Transverse colon (tissue), 4 donors: Measurements from ENCODE around the gene FMNL2. TPM values are rescaled to one million over a fixed set of nuclear protein-coding genes. Genes with fewer than 3 reads are reported as not detected.

Experiments
- DNase-seq: peaks from one replicate; pipeline ENCODE4 v3.0.0-alpha.2; 2019
- H3K27ac ChIP-seq, 4 donors: fragments of 200-600 bp; sonication (generic); 2 replicates each; pipeline ENCODE4 v1.5.1; 2016 to 2018; ENCODE audit warnings: inconsistent platforms in 4 of 4
- H3K27me3 ChIP-seq: fragments of 200-600 bp; sonication (generic); 2 replicates; pipeline ENCODE4 v1.5.1; 2017; ENCODE audit warnings: inconsistent platforms
- H3K36me3 ChIP-seq, 4 donors: fragments of 200-600 bp; sonication (generic); 2 replicates each; pipeline ENCODE4 v1.5.1; 2017 to 2019; ENCODE audit warnings: inconsistent platforms in 4 of 4
- H3K4me1 ChIP-seq, 4 donors: fragments of 200-600 bp; sonication (generic); 2 replicates each; pipeline ENCODE4 v1.5.1; 2017 to 2020; ENCODE audit warnings: inconsistent platforms in 4 of 4
- H3K4me3 ChIP-seq, 4 donors: fragments of 200-600 bp; sonication (generic); 1 replicate in 1 of 4; 2 replicates in 3 of 4; pipeline versions ENCODE4 v1.5.1 to v1.6.1; 2017 to 2019; ENCODE audit warnings: inconsistent platforms in 4 of 4
- H3K9me3 ChIP-seq, 2 donors: fragments of 200-600 bp; sonication (generic); 2 replicates each; pipeline ENCODE4 v1.5.1; 2017 to 2019; ENCODE audit warnings: inconsistent platforms in 2 of 2
- CTCF ChIP-seq, 5 experiments: fragments of 200-600 bp in 3 of 5; fragments of 450-650 bp in 2 of 5; sonication (generic) in 3 of 5; IDR thresholded peaks; 1 replicate in 2 of 5; 2 replicates in 3 of 5; pipeline ENCODE4 v1.5.1; 2016 to 2017; ENCODE audit warnings: antibody characterized with exemption in 5 of 5, inconsistent platforms in 3 of 5, mild to moderate bottlenecking in 2 of 5, moderate library complexity in 1 of 5
- EP300 ChIP-seq: sonication (generic); formaldehyde crosslinking; IDR thresholded peaks from one replicate; pipeline ENCODE4 v1.6.1; 2017; ENCODE audit warnings: antibody characterized with exemption, low read depth
- POLR2A ChIP-seq: fragments of 450-650 bp; IDR thresholded peaks from one replicate; pipeline ENCODE4 v1.6.1; 2016; ENCODE audit warnings: antibody characterized with exemption, mild to moderate bottlenecking, moderate library complexity
- POLR2AphosphoS5 ChIP-seq, 3 donors: sonication (generic); formaldehyde crosslinking; IDR thresholded peaks; one replicate each; pipeline ENCODE4 v1.6.1; 2016; ENCODE audit warnings: antibody characterized with exemption in 3 of 3
- WGBS, 2 donors: methylation state at CpG; one replicate each; pipeline ENCODE4 v1.1.5; 2018; ENCODE audit warnings: low coverage in 1 of 2; 5-methylcytosine and 5-hydroxymethylcytosine counted together
- in situ Hi-C, 4 donors: fragments of 200-750 bp; cut with MboI; loops; one replicate each; pipeline versions ENCODE4 v1.15.0 to v1.15.1; 2017; ENCODE audit warnings: low sequenced_read_pairs in 3 of 4, low pct_ligation_motif_present in 1 of 4, low pct_unique_long_range_greater_than_20kb in 1 of 4
- intact Hi-C: fragments of 100-400 bp; cut with DNase I; formaldehyde crosslinking; loops from one replicate; pipeline ENCODE4 v1.15.1; 2023; ENCODE audit warnings: low total_unique reads
- total RNA-seq, 4 donors: library from RNA; depleted of rRNA; stranded (reverse); fragments of >200 nt; gene quantifications; one replicate each; pipeline ENCODE4 v1.1.0, GENCODE V29; 2016

The FMNL2 gene
- total RNA-seq, 4 donors from 2014 or later: 9.2 to 31.4 (median 23.9) TPM

GRCh38 chr2:152546230-152546837 is 211.4 kb downstream of the FMNL2 start:
- intact Hi-C loops (no loop called here), in situ Hi-C loops (no loop called here)
- no peaks in the 10 kb centered on the region for H3K9me3 ChIP-seq
- 61 to 63% methylated on average over 5 to 8 of the region's 8 CpGs for WGBS, 2 donors
- DNase-seq: peak; percentile 33
- TF ChIP-seq EP300 (no peak), POLR2AphosphoS5 (IDR thresholded peaks at IDR 0.05) (no peak), CTCF (IDR thresholded peaks at IDR 0.05) (no peak), POLR2A (no peak)
- H3K4me1 ChIP-seq: peaks cover 3 to 27% (median 18%) of the 10 kb centered on the region in 4 donors
- no peak overlapping the region for H3K4me3 ChIP-seq
- H3K27me3 ChIP-seq: no peaks in the 10 kb centered on the region
- H3K27ac ChIP-seq: no peak overlapping the region
- H3K36me3 ChIP-seq: no peaks in the 10 kb centered on the region

- no peak for DNase-seq
- Histone ChIP-seq H3K4me3 (no peak overlapping the region), H3K9me3 (no peaks in the 10 kb centered on the region), H3K4me1 (peaks cover 0 to 11% (median 4%) of the 10 kb centered on the region in 4 donors), H3K27ac (no peak overlapping the region), H3K36me3 (no peaks in the 10 kb centered on the region), H3K27me3 (no peaks in the 10 kb centered on the region)
- TF ChIP-seq POLR2AphosphoS5 (IDR thresholded peaks at IDR 0.05) (no peak), POLR2A (no peak), EP300 (no peak), CTCF (IDR thresholded peaks at IDR 0.05) (no peak)
- in situ Hi-C loops: no loop called here
- intact Hi-C loops: no loop called here
- WGBS, 2 donors: 85 to 95% methylated on average over 6 to 8 of the region's 8 CpGs
Observed at GRCh38 chr2:152548111-152548875, 213.3 kb downstream of the FMNL2 start.

- no peak overlapping the region for H3K4me3 ChIP-seq
- WGBS, 2 donors: 91 to 96% methylated on average over 3 of the region's 3 CpGs
- H3K4me1 ChIP-seq: peaks cover 0 to 11% (median 4%) of the 10 kb centered on the region in 4 donors
- intact Hi-C loops (no loop called here), in situ Hi-C loops (no loop called here)
- TF ChIP-seq CTCF (IDR thresholded peaks at IDR 0.05) (no peak), EP300 (no peak), POLR2A (no peak), POLR2AphosphoS5 (IDR thresholded peaks at IDR 0.05) (no peak)
- H3K27me3 ChIP-seq: no peaks in the 10 kb centered on the region
- DNase-seq: no peak
- no peaks in the 10 kb centered on the region for H3K36me3 ChIP-seq
- H3K27ac ChIP-seq: no peak overlapping the region
- H3K9me3 ChIP-seq: no peaks in the 10 kb centered on the region
Observed at GRCh38 chr2:152548996-152549395, 214.0 kb downstream of the FMNL2 start.

- no peak for DNase-seq
- H3K4me1 ChIP-seq: peaks cover 0 to 11% (median 4%) of the 10 kb centered on the region in 4 donors
- H3K27me3 ChIP-seq: no peaks in the 10 kb centered on the region
- WGBS, 2 donors: 81 to 82% methylated on average over 2 of the region's 2 CpGs
- TF ChIP-seq POLR2AphosphoS5 (IDR thresholded peaks at IDR 0.05): no peak
- no peak for TF ChIP-seq POLR2A
- TF ChIP-seq EP300: no peak
- no peak for TF ChIP-seq CTCF (IDR thresholded peaks at IDR 0.05)
- H3K27ac ChIP-seq: no peak overlapping the region
- no peaks in the 10 kb centered on the region for H3K36me3 ChIP-seq
- in situ Hi-C loops: no loop called here
- intact Hi-C loops: no loop called here
- H3K4me3 ChIP-seq: no peak overlapping the region
- no peaks in the 10 kb centered on the region for H3K9me3 ChIP-seq
Observed at GRCh38 chr2:152549423-152549822, 214.4 kb downstream of the FMNL2 start.
